Right lobe of liver (tissue), 4 donors: ENCODE data around the gene HDDC2.

Experiments
- POLR2A ChIP-seq: fragments of 450-650 bp; IDR thresholded peaks from one replicate; pipeline ENCODE4 v1.6.1; 2017; ENCODE audit warnings: antibody characterized with exemption, mild to moderate bottlenecking
- TF ChIP-seq, protein P1 (sequence below), 4 donors: fragments of 200-600 bp in 3 of 4; fragments of 450-650 bp in 1 of 4; IDR thresholded peaks; one replicate each; pipeline versions ENCODE4 v1.5.1 to v1.8.0; 2016 to 2022; ENCODE audit warnings: antibody characterized with exemption in 4 of 4, mild to moderate bottlenecking in 2 of 4
- donor health status: DM: no; HTN: no; CAD: no.
- donor health status: DM: no; HTN: no; CAD: no.
- donor health status: DM: no; HTN: yes; CAD: no.

GRCh38 chr6:125310994-125311649 lies 9.4 kb upstream of the HDDC2 start:
- TF ChIP-seq, protein P1, sequence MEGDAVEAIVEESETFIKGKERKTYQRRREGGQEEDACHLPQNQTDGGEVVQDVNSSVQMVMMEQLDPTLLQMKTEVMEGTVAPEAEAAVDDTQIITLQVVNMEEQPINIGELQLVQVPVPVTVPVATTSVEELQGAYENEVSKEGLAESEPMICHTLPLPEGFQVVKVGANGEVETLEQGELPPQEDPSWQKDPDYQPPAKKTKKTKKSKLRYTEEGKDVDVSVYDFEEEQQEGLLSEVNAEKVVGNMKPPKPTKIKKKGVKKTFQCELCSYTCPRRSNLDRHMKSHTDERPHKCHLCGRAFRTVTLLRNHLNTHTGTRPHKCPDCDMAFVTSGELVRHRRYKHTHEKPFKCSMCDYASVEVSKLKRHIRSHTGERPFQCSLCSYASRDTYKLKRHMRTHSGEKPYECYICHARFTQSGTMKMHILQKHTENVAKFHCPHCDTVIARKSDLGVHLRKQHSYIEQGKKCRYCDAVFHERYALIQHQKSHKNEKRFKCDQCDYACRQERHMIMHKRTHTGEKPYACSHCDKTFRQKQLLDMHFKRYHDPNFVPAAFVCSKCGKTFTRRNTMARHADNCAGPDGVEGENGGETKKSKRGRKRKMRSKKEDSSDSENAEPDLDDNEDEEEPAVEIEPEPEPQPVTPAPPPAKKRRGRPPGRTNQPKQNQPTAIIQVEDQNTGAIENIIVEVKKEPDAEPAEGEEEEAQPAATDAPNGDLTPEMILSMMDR (IDR thresholded peaks at IDR 0.05), result peak; percentile 77 to 90 (median 84)
- TF ChIP-seq POLR2A, result no peak
